Rectal smooth muscle tissue (tissue), 1 donor: ENCODE data around the gene OR1K1.
"Not testable (repeated sequence)": the region's sequence is repeated elsewhere in the genome, so short reads cannot be mapped to it uniquely, and the experiment has no call there.

Experiments
- H3K27ac ChIP-seq: one replicate; pipeline ENCODE4 v1.7.0; 2013; ENCODE audit warnings: low read depth, low read length, inconsistent platforms
- H3K27me3 ChIP-seq: one replicate; pipeline ENCODE4 v1.7.0; 2013; ENCODE audit warnings: low read length; ENCODE audit not compliant: control insufficient read depth, insufficient read depth
- H3K36me3 ChIP-seq: one replicate; pipeline ENCODE4 v1.7.0; 2013; ENCODE audit warnings: low read length; ENCODE audit not compliant: control insufficient read depth, insufficient read depth
- H3K4me1 ChIP-seq: one replicate; pipeline ENCODE4 v1.7.0; 2013; ENCODE audit warnings: low read length; ENCODE audit not compliant: control insufficient read depth, insufficient read depth
- H3K4me3 ChIP-seq: one replicate; pipeline ENCODE4 v1.7.0; 2013; ENCODE audit warnings: low read length
- H3K9ac ChIP-seq: one replicate; pipeline ENCODE4 v1.7.0; 2013; ENCODE audit warnings: low read length

OR1K1 gene

GRCh38 chr9:122838441-122838840 lies 38.5 kb downstream of the OR1K1 start:
- not testable (repeated sequence) for H3K36me3 ChIP-seq, H3K27ac ChIP-seq, H3K9ac ChIP-seq, H3K4me1 ChIP-seq, H3K27me3 ChIP-seq, H3K4me3 ChIP-seq

GRCh38 chr9:122841501-122841900 lies 41.6 kb downstream of the OR1K1 start:
- H3K4me3 ChIP-seq: no peak overlapping the region
- no peaks in the 10 kb centered on the region for H3K27me3 ChIP-seq
- peaks cover 2% of the 10 kb centered on the region for H3K36me3 ChIP-seq
- no peak overlapping the region for H3K9ac ChIP-seq
- H3K4me1 ChIP-seq: no peaks in the 10 kb centered on the region
- H3K27ac ChIP-seq: no peak overlapping the region

GRCh38 chr9:122844137-122844536 lies 44.2 kb downstream of the OR1K1 start:
- no peaks in the 10 kb centered on the region for H3K27me3 ChIP-seq
- H3K4me3 ChIP-seq: no peak overlapping the region
- peaks cover 5% of the 10 kb centered on the region for H3K36me3 ChIP-seq
- no peaks in the 10 kb centered on the region for H3K4me1 ChIP-seq
- H3K27ac ChIP-seq: no peak overlapping the region
- H3K9ac ChIP-seq: no peak overlapping the region

DNA sequence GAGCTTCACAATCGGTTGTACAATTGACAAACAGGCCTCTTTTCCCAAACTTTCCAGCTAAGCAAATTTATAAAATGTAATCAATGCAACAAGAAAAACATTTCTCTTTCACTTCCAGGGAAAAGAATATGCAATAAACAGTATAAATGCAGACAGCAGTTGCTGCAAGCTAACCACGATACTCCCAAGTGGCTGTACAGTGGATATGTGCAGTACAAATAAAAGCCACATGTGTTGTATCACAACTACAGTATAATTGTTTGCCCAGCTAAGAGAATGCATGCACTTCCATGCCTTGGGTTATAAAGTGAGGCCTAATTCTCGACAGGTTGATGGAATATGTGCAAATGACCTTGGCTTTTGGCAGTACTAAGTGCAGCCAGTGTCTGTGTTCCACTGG lies 45.2 kb downstream of the OR1K1 start:
- H3K36me3 ChIP-seq: peaks cover 5% of the 10 kb centered on the region
- no peaks in the 10 kb centered on the region for H3K4me1 ChIP-seq
- no peak overlapping the region for H3K4me3 ChIP-seq
- no peak overlapping the region for H3K27ac ChIP-seq
- no peak overlapping the region for H3K9ac ChIP-seq
- H3K27me3 ChIP-seq: no peaks in the 10 kb centered on the region

GRCh38 chr9:122846371-122846940 lies 46.5 kb downstream of the OR1K1 start:
- Histone ChIP-seq H3K9ac (no peak overlapping the region), H3K4me3 (no peak overlapping the region), H3K36me3 (peaks cover 11% of the 10 kb centered on the region), H3K27me3 (no peaks in the 10 kb centered on the region), H3K27ac (no peak overlapping the region), H3K4me1 (no peaks in the 10 kb centered on the region)

GRCh38 chr9:122848256-122848943 lies 48.5 kb downstream of the OR1K1 start:
- no peak overlapping the region for H3K27ac ChIP-seq
- H3K4me1 ChIP-seq: no peaks in the 10 kb centered on the region
- no peak overlapping the region for H3K9ac ChIP-seq
- H3K36me3 ChIP-seq: peaks cover 12% of the 10 kb centered on the region
- no peaks in the 10 kb centered on the region for H3K27me3 ChIP-seq
- H3K4me3 ChIP-seq: no peak overlapping the region
